RWPE1 (cell line): ENCODE measurements around the gene NSD1.

Experiments used
- CTCF ChIA-PET: fragments of 350-600 bp; sonication (Branson Sonifier 250); formaldehyde crosslinking; extraction: SDS; loops from one replicate; lab custom pipeline; 2021; lab: Yijun Ruan, JAX
- POLR2A ChIA-PET: fragments of 400-600 bp; formaldehyde crosslinking; extraction: SDS; loops from one replicate; lab custom pipeline; 2020; ENCODE audit warnings: antibody characterized with exemption; ENCODE audit not compliant: low non-redundant PET; lab: Yijun Ruan, JAX
- DNase-seq: peaks from one replicate; pipeline ENCODE4 v3.0.0; 2012; ENCODE audit warnings: low spot score
- H3K27ac ChIP-seq: fragments of 450-650 bp; 2 replicates; pipeline ENCODE4 v1.5.1; 2017
- TF ChIP-seq, protein P1 (sequence below): fragments of 450-650 bp; conservative IDR thresholded peaks from 2 replicates; pipeline ENCODE4 v1.5.1; 2017; ENCODE audit warnings: low read depth, mild to moderate bottlenecking

The NSD1 gene

DNA sequence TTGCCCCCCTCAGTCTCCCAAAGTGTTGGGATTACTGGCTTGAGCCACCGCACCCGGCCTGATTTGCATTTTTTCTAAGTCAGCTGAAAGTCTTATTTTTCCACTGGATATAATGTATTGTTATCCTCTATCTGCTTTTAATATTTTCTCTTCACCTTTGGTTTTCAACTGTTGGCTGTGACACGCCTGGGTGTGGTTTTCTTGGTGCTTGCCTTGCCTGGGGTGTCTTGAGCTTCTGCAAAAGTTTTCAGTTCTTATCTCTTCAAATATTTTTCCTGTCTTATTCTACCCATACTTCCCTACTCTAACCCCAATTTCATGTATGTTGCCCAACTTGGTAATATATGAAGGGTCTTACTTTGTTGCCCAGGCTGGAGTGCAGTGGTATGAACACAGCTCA lies 182.4 kb downstream of the NSD1 start:
- H3K27ac ChIP-seq, result 0 out of 2 replicates have a peak overlapping the region, but pooled peaks have one; percentile 3
- POLR2A ChIA-PET, result no interaction called here
- TF ChIP-seq, protein P1, sequence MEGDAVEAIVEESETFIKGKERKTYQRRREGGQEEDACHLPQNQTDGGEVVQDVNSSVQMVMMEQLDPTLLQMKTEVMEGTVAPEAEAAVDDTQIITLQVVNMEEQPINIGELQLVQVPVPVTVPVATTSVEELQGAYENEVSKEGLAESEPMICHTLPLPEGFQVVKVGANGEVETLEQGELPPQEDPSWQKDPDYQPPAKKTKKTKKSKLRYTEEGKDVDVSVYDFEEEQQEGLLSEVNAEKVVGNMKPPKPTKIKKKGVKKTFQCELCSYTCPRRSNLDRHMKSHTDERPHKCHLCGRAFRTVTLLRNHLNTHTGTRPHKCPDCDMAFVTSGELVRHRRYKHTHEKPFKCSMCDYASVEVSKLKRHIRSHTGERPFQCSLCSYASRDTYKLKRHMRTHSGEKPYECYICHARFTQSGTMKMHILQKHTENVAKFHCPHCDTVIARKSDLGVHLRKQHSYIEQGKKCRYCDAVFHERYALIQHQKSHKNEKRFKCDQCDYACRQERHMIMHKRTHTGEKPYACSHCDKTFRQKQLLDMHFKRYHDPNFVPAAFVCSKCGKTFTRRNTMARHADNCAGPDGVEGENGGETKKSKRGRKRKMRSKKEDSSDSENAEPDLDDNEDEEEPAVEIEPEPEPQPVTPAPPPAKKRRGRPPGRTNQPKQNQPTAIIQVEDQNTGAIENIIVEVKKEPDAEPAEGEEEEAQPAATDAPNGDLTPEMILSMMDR, result no peak
- CTCF ChIA-PET, result interaction anchor here (1.2 to 3.3 kb wide), 2 partner anchors 87 to 139 kb away, joined by 3 to 35 read pairs; no protein-coding TSS in a partner anchor
- DNase-seq, result no peak

DNA sequence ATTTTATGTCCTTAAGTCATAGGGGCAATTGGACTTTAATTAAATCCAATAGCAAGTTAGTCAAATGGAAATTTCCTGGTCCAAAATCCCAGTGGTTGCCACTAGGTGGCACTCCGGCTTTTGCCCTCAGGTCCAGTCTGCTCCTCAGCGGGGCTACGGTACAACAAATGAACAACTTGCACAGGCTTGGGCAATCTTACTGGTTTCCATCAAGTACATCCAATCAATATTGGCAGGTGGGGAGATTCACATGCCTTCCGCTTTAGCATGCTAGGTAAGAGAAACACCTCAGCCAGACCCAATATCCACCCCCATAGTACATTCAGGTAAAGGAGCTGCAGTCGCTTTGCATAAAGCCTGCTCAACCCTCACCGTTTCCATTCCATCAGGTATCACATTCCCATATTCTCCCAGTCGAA lies 184.4 kb downstream of the NSD1 start:
- TF ChIP-seq, protein P1, result peak; percentile 97
- POLR2A ChIA-PET, result no interaction called here
- peak; percentile 79 for DNase-seq
- CTCF ChIA-PET, result interaction anchor here (0.5 to 3.3 kb wide), 16 partner anchors 10 to 185 kb away, joined by 3 to 35 read pairs (median 4); no protein-coding TSS in a partner anchor
- H3K27ac ChIP-seq, result no peak overlapping the region

DNA sequence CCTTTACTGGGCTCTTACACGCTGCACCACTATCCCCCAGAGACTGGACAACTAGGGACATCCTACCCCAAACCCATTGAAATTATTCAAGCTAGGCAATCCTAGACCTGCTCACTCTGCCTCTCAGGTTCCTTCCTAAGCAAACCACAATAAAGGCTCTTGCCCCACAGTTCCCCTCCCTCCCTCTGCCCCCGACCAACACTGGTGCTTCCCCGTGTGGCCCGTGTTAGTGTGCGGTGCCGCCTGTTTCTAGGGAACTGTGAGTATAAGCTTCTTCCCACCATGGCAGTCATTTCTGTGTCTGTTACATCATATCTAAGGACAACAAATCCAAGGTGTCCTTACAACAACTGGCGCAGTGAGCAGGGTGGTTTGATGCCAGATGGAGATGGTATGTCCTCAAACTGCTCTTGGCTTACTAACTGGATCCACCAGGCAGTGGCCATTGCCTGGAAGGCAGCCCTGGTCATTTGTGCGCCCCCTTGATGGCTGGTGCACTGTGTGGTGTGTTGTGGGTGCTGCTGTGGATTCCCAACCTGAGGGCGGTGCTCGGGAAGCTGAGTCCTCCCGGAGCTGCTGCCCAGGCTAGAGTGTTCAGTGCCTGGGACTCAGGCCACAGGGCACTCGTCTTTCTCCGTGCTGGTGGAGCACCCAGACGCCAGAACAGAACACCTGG lies 186.5 kb downstream of the NSD1 start:
- TF ChIP-seq, protein P1, result no peak
- POLR2A ChIA-PET, result no interaction called here
- no peak for DNase-seq
- H3K27ac ChIP-seq, result no peak overlapping the region
- CTCF ChIA-PET, result interaction anchor here (0.7 to 1.3 kb wide), 3 partner anchors 63 to 755 kb away, joined by 3 to 5 read pairs (median 3); no protein-coding TSS in a partner anchor

DNA sequence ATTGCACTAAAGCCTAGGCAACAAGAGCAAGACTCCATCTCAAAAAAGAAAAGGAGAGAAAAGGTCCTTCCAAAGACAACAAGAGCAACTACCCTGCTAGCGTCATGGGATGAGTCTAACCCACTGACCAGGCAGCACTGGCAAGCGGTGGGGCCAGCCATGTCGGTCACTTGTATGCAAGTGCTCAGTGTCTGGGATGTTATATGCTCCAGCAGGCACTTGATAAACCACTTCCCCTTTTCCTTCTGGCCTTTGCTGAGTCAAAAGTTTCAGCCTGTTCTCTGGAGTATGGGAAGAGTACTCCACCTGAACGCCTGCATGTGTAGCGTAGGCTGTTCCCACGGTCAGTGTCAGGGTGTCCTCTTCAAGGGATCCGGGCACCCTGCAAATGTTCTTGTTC lies 187.3 kb downstream of the NSD1 start:
- POLR2A ChIA-PET, result no interaction called here
- TF ChIP-seq, protein P1, result no peak
- DNase-seq, result no peak
- H3K27ac ChIP-seq, result no peak overlapping the region
- CTCF ChIA-PET, result no interaction called here

DNA sequence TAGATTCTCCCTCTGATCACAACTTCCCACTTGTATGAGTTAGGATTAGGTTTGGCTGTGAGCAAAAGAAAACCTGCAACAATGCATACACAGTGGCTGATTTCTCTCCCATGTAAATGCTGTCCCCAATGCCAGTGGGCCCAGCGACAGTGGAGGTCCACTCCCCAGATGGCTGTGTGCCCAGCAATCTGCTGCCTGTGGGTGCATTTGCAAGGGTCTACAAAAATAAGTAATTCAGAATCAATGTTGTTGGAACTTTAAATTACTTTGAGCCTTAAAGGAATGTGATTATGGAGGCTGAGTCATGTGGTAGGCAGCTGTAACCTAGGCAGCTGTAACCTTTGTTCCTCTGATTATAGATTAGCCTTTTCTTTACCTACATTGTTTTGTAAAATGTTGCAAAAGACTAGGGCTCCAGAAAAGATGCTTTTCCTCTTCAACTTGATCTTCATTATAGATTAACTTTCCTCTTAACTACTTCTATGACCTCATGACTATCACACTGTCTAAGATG lies 192.4 kb downstream of the NSD1 start:
- POLR2A ChIA-PET, result no interaction called here

More for the DNA sequence above, 192.4 kb downstream of the NSD1 start:
- CTCF ChIA-PET, result interaction anchor here (0.6 kb wide), 1 partner anchor 10 kb away, joined by 3 read pairs; no protein-coding TSS in a partner anchor
- peak overlapping the region; percentile 17; the same call in 1 of the 2 replicates for H3K27ac ChIP-seq
- no peak for DNase-seq
- TF ChIP-seq, protein P1, result no peak
